G401 (cell line): ENCODE results near the gene GRK6. TPM values are rescaled to one million over a fixed set of nuclear protein-coding genes. Genes with fewer than 3 reads are reported as not detected.

Experiments
- DNase-seq: peaks from one replicate; pipeline ENCODE4 v3.0.0-alpha.2; 2015; ENCODE audit warnings: low spot score
- in situ Hi-C: cut with HindIII; loops from 2 replicates; pipeline ENCODE4 v1.10.0; 2016; ENCODE audit warnings: low sequenced_read_pairs, mixed read lengths
- total RNA-seq: library from RNA; depleted of rRNA; stranded (reverse); fragments of >200 nt; shearing (Covaris generic); gene quantifications from 2 replicates; pipeline ENCODE4 v1.2.3, GENCODE V29; 2014

Gene GRK6
- total RNA-seq, 1 experiment from 2014 or later: 62.3 TPM

GRCh38 chr5:177434942-177435738 is 8.7 kb downstream of the GRK6 start:
- in situ Hi-C loops: no loop called here
- DNase-seq: no peak

GRCh38 chr5:177435847-177436536 is 9.5 kb downstream of the GRK6 start:
- in situ Hi-C loops: no loop called here

GRCh38 chr5:177437623-177438022 is 11.1 kb downstream of the GRK6 start:
- in situ Hi-C loops: no loop called here

More at GRCh38 chr5:177435847-177436536, 9.5 kb downstream of the GRK6 start:
- DNase-seq: no peak

GRCh38 chr5:177438468-177438867 is 12.0 kb downstream of the GRK6 start:
- no peak for DNase-seq
- in situ Hi-C loops: no loop called here

More at GRCh38 chr5:177437623-177438022, 11.1 kb downstream of the GRK6 start:
- no peak for DNase-seq

GRCh38 chr5:177439518-177440053 is 13.1 kb downstream of the GRK6 start:
- in situ Hi-C loops: loop anchor here (10.0 kb wide), 1 partner anchor 95 kb away; no protein-coding TSS in a partner anchor
- no peak for DNase-seq

GRCh38 chr5:177440211-177440989 is 13.9 kb downstream of the GRK6 start:
- DNase-seq: no peak
- in situ Hi-C loops: loop anchor here (10.0 kb wide), 1 partner anchor 96 kb away; no protein-coding TSS in a partner anchor

- in situ Hi-C loops: loop anchor here (10.0 kb wide), 1 partner anchor 96 kb away; no protein-coding TSS in a partner anchor
These were observed 14.7 kb downstream of the GRK6 start for GRCh38 chr5:177440990-177441780.

GRCh38 chr5:177442066-177442826 is 15.8 kb downstream of the GRK6 start:
- in situ Hi-C loops: loop anchor here (10.0 kb wide), 1 partner anchor 97 kb away; no protein-coding TSS in a partner anchor
- no peak for DNase-seq

More at GRCh38 chr5:177440990-177441780, 14.7 kb downstream of the GRK6 start:
- no peak for DNase-seq

GRCh38 chr5:177443144-177443983 is 16.9 kb downstream of the GRK6 start:
- DNase-seq: no peak
- in situ Hi-C loops: loop anchor here (10.0 kb wide), 1 partner anchor 99 kb away; no protein-coding TSS in a partner anchor

GRCh38 chr5:177444106-177445051 is 17.9 kb downstream of the GRK6 start:
- in situ Hi-C loops: loop anchor here (5.0 to 10.0 kb wide), 2 partner anchors 37 to 100 kb away; partner anchors contain the start of gene F12
- no peak for DNase-seq

GRCh38 chr5:177445052-177445916 is 18.8 kb downstream of the GRK6 start:
- no peak for DNase-seq
- in situ Hi-C loops: loop anchor here (5.0 to 10.0 kb wide), 2 partner anchors 38 to 100 kb away; partner anchors contain the start of gene F12

- DNase-seq: no peak
- in situ Hi-C loops: loop anchor here (5.0 to 10.0 kb wide), 2 partner anchors 39 to 101 kb away; partner anchors contain the start of gene F12
These were observed 19.4 kb downstream of the GRK6 start for GRCh38 chr5:177445917-177446199.

GRCh38 chr5:177446200-177447065 is 20.0 kb downstream of the GRK6 start, which contains the start of gene PRR7:
TSS of gene PRR7 (plus strand) at chr5:177446814. CDS start at chr5:177455068, 8,254 bp downstream.
- peak; percentile 70 for DNase-seq
- in situ Hi-C loops: loop anchor here (5.0 to 10.0 kb wide), 2 partner anchors 39 to 102 kb away; partner anchors contain the start of gene F12
